Type B pancreatic cell (in vitro differentiated cells): Measurements from ENCODE around the gene ENTPD3. TPM values are rescaled to one million over a fixed set of nuclear protein-coding genes. Genes with fewer than 3 reads are reported as not detected.

Experiments used
- DNase-seq: peaks from one replicate; pipeline ENCODE4 v3.0.0; 2021; ENCODE audit warnings: mixed read lengths; ENCODE audit not compliant: unreplicated experiment; ENCODE audit errors: extremely low spot score
- H3K27ac Mint-ChIP-seq: 2 replicates; pipeline ENCODE4 v1.8.0; 2021; ENCODE audit warnings: mild to moderate bottlenecking, mixed read lengths
- H3K27me3 Mint-ChIP-seq: 2 replicates; pipeline ENCODE4 v1.8.0; 2021; ENCODE audit warnings: mixed read lengths
- H3K36me3 Mint-ChIP-seq: 2 replicates; pipeline ENCODE4 v1.8.0; 2021; ENCODE audit warnings: mixed read lengths
- H3K4me1 Mint-ChIP-seq: one replicate; pipeline ENCODE4 v1.8.0; 2021; ENCODE audit warnings: mixed read lengths; ENCODE audit not compliant: unreplicated experiment
- H3K4me3 Mint-ChIP-seq: 2 replicates; pipeline ENCODE4 v1.8.0; 2021; ENCODE audit warnings: mild to moderate bottlenecking, mixed read lengths
- H3K9me3 Mint-ChIP-seq: 2 replicates; pipeline ENCODE4 v1.8.0; 2021; ENCODE audit warnings: mixed read lengths
- total RNA-seq: library from RNA; stranded (reverse); gene quantifications from 2 replicates; pipeline ENCODE4 v1.2.1, GENCODE V29; 2021; ENCODE audit warnings: low replicate concordance
- TF ChIP-seq, protein P1 (sequence below): fragments of 200-600 bp; sonication (generic); conservative IDR thresholded peaks from 2 replicates; pipeline ENCODE4 v1.5.0; 2021; ENCODE audit warnings: antibody characterized with exemption, mild to moderate bottlenecking

The ENTPD3 gene
- total RNA-seq, 1 donor from 2014 or later, result 2.5 TPM

DNA sequence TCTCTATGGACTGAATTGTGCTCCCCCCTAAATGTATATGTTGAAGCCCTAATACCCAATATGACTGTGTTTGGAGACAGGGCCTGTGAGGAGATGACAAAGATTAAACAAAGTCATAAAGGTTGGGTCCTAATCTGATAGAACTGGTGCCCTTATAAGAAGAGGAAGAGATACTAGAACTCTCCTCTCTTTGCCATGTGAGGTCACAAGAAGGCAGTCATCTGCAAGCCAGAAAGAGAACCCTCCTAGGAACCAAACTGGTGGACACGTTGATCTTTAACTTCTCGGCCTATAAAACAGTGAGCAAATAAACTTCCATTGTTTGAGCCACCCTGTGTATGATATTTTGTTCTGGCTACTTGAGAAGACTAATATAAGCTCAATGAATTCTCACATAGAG lies 31.6 kb upstream of the ENTPD3 start:
- DNase-seq, result no peak
- H3K4me3 Mint-ChIP-seq, result no peak overlapping the region
- H3K4me1 Mint-ChIP-seq, result no peaks in the 10 kb centered on the region
- H3K9me3 Mint-ChIP-seq, result peaks cover 10% of the 10 kb centered on the region
- TF ChIP-seq, protein P1, sequence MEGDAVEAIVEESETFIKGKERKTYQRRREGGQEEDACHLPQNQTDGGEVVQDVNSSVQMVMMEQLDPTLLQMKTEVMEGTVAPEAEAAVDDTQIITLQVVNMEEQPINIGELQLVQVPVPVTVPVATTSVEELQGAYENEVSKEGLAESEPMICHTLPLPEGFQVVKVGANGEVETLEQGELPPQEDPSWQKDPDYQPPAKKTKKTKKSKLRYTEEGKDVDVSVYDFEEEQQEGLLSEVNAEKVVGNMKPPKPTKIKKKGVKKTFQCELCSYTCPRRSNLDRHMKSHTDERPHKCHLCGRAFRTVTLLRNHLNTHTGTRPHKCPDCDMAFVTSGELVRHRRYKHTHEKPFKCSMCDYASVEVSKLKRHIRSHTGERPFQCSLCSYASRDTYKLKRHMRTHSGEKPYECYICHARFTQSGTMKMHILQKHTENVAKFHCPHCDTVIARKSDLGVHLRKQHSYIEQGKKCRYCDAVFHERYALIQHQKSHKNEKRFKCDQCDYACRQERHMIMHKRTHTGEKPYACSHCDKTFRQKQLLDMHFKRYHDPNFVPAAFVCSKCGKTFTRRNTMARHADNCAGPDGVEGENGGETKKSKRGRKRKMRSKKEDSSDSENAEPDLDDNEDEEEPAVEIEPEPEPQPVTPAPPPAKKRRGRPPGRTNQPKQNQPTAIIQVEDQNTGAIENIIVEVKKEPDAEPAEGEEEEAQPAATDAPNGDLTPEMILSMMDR, result no peak
- peaks cover 29% of the 10 kb centered on the region for H3K27me3 Mint-ChIP-seq
- H3K36me3 Mint-ChIP-seq, result no peaks in the 10 kb centered on the region
- no peak overlapping the region for H3K27ac Mint-ChIP-seq

DNA sequence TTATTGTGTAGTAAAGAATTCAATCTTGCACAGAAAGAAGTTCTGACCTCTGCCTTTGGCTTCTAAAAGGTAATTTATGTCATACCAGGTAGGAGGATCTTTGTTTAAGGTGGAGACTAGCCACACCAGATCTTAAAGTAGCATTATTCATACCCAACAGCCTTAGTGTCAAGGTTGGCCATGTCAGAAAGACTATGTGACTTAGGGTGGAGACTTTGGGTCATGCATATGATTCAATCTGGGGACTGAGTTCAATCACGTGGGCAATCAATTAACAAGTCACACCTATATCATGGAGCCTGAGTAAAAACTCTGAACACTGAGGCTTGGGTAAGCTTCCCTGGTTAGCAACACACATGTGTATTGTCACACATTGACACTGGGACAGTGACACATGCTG lies 28.5 kb upstream of the ENTPD3 start:
- TF ChIP-seq, protein P1, result no peak
- H3K4me3 Mint-ChIP-seq, result no peak overlapping the region

DNA sequence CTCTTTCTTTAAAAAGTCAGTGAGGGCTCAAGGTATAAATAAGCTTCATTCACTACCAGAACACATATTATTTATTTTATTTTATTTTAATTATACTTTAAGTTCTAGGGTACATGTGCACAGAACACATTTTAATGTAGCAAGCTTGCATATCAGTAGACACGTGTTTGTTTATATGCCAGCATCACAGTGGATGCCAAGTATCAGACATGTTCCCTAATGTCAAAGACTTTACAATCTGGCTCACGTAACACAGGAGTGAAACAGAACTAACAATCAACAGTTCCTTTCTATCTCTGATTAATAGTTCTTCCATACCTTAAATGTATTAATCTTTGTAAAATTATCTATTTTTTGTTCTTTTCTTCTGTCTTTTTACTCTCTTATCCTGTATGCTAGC lies 23.3 kb upstream of the ENTPD3 start:
- TF ChIP-seq, protein P1, result no peak
- DNase-seq, result no peak
- H3K36me3 Mint-ChIP-seq, result no peaks in the 10 kb centered on the region
- H3K27ac Mint-ChIP-seq, result no peak overlapping the region
- no peaks in the 10 kb centered on the region for H3K4me1 Mint-ChIP-seq
- H3K4me3 Mint-ChIP-seq, result no peak overlapping the region
- no peaks in the 10 kb centered on the region for H3K9me3 Mint-ChIP-seq
- peaks cover 20% of the 10 kb centered on the region for H3K27me3 Mint-ChIP-seq

More for the DNA sequence above, 28.5 kb upstream of the ENTPD3 start:
- DNase-seq, result no peak
- Mint-ChIP-seq H3K4me1 (no peaks in the 10 kb centered on the region), H3K36me3 (no peaks in the 10 kb centered on the region), H3K27me3 (peaks cover 31% of the 10 kb centered on the region), H3K27ac (no peak overlapping the region), H3K9me3 (no peaks in the 10 kb centered on the region)

DNA sequence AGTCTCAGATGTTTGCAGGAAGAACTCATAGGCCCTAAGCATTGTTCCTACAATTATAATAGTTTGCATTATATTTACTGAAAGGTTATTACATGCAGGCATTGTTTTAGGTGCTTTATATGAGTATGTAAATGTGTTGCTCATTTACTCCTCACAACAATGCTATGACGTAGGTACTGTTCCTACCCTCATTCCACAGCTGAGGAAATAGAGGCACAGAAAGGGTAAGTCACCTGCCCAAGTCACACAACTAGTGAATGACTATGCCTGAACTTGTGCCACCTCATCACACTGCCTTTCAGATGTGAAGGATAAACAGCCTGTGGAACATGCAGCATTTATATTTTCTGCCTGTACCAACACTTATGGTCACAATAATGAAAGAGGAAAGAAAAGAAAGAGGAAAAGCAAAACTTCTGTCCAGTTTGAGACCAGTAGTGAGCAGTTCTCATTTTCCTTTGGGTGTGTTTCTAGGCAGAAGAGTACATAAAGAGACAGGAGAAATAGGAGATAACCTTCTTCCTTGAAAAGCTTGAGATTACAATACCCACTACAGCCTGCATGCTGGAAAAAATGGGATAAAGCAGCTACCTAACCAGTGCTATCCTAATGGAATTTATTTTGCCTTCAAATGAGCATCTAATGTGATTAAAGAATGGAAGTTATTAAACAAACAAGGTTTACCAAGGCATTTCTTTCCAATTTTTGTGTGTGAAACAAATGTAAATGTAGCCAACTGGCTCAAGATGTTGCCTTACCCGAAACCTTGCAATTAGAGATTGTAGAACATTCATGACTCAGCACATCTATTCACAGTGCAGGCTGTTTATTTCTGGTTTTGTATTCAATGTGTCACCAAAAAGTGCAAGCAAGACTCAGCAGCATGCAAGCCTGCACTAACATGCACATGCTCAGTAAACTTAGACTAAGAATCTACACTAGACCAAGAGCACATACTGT lies 20.5 kb upstream of the ENTPD3 start:
- Mint-ChIP-seq H3K27ac (no peak overlapping the region), H3K27me3 (peaks cover 32% of the 10 kb centered on the region), H3K36me3 (no peaks in the 10 kb centered on the region), H3K9me3 (no peaks in the 10 kb centered on the region), H3K4me3 (no peak overlapping the region), H3K4me1 (no peaks in the 10 kb centered on the region)
- TF ChIP-seq, protein P1, result no peak
- no peak for DNase-seq

DNA sequence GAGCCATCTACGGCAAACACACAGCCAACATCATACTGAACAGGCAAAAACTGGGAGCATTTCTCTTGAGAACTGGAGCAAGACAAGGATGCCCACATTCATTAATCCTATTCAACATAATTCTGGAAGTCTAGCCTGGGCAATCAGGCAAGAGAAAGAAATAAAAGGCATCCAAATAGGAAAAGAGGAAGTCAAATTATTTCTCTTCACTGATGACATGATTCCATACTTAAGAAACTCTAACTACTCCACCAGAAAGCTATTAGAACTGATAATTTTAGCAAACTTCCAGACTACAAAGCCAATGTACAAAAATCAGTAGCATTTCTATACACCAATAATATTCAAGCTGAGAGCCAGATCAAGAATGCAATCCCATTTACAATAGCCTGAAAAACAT lies 17.3 kb upstream of the ENTPD3 start:
- Mint-ChIP-seq H3K9me3 (no peaks in the 10 kb centered on the region), H3K4me1 (no peaks in the 10 kb centered on the region), H3K27me3 (peaks cover 27% of the 10 kb centered on the region), H3K27ac (no peak overlapping the region), H3K4me3 (no peak overlapping the region), H3K36me3 (no peaks in the 10 kb centered on the region)
- TF ChIP-seq, protein P1, result no peak
- no peak for DNase-seq
